Natural killer cell (primary cell): ENCODE results near the gene TMEM88. TPM values are rescaled to one million over a fixed set of nuclear protein-coding genes. Genes with fewer than 3 reads are reported as not detected.
A peak's percentile ranks its signal among the peaks of the same experiment; 100 is the strongest.

Experiments
- ATAC-seq, 3 donors: fragments of 150-1000 bp in 2 of 3; fragments of 200-7000 bp in 1 of 3; cut with Tn5 transposase; 1 replicate in 1 of 3; 2 replicates in 2 of 3; pipeline ENCODE4 v1.10.0; 2021; ENCODE audit warnings: mild to moderate bottlenecking in 2 of 3, moderate library complexity in 2 of 3
- DNase-seq, 2 donors: peaks; one replicate each; pipeline versions ENCODE4 v3.0.0 to v3.0.0-alpha.2; 2013 to 2021; ENCODE audit warnings: mixed read lengths in 1 of 2
- H3K27ac ChIP-seq: one replicate; pipeline ENCODE4 v1.5.1; 2013; ENCODE audit warnings: mild to moderate bottlenecking, low read length
- H3K27me3 ChIP-seq: one replicate; pipeline ENCODE4 v1.6.1; 2013; ENCODE audit warnings: low read length; ENCODE audit not compliant: control insufficient read depth, insufficient read depth
- H3K36me3 ChIP-seq: one replicate; pipeline ENCODE4 v1.6.1; 2013; ENCODE audit warnings: low read length; ENCODE audit not compliant: control insufficient read depth, insufficient read depth
- H3K4me1 ChIP-seq: one replicate; pipeline ENCODE4 v1.6.1; 2013; ENCODE audit warnings: low read length; ENCODE audit not compliant: control insufficient read depth, insufficient read depth
- H3K4me3 ChIP-seq: one replicate; pipeline ENCODE4 v1.5.1; 2013; ENCODE audit warnings: low read length
- H3K9me3 ChIP-seq: one replicate; pipeline ENCODE4 v1.6.1; 2013; ENCODE audit warnings: low read length; ENCODE audit not compliant: control insufficient read depth, insufficient read depth
- H3K27ac Mint-ChIP-seq, 2 donors: one replicate each; pipeline ENCODE4 v1.8.0; 2022; ENCODE audit warnings: mild to moderate bottlenecking in 2 of 2, mixed read lengths in 2 of 2, moderate library complexity in 1 of 2
- H3K27me3 Mint-ChIP-seq, 2 donors: one replicate each; pipeline ENCODE4 v1.8.0; 2022; ENCODE audit warnings: low read depth in 2 of 2, mixed read lengths in 2 of 2
- H3K36me3 Mint-ChIP-seq: one replicate; pipeline ENCODE4 v1.8.0; 2022; ENCODE audit warnings: mixed read lengths
- H3K4me1 Mint-ChIP-seq, 2 donors: one replicate each; pipeline ENCODE4 v1.8.0; 2022; ENCODE audit warnings: mixed read lengths in 2 of 2
- H3K4me3 Mint-ChIP-seq: one replicate; pipeline ENCODE4 v1.8.0; 2022; ENCODE audit warnings: mild to moderate bottlenecking, moderate library complexity, mixed read lengths
- H3K9me3 Mint-ChIP-seq, 2 donors: one replicate each; pipeline ENCODE4 v1.8.0; 2022; ENCODE audit warnings: mixed read lengths in 2 of 2
- CTCF ChIP-seq: fragments of 200-600 bp; IDR thresholded peaks from one replicate; pipeline ENCODE4 v1.8.0; 2022; ENCODE audit warnings: antibody characterized with exemption
- WGBS: methylation state at CpG from one replicate; pipeline ENCODE4 v1.1.7; 2013; ENCODE audit warnings: missing lambda C conversion rate; ENCODE audit not compliant: insufficient coverage; 5-methylcytosine and 5-hydroxymethylcytosine counted together
- intact Hi-C: fragments of 100-400 bp; cut with micrococcal nuclease; formaldehyde crosslinking; loops from one replicate; pipeline ENCODE4 v1.14.2; 2022
- total RNA-seq, 4 donors: library from RNA; stranded (reverse); fragments of 120-200 nt in 1 of 4; gene quantifications; one replicate each; pipeline versions ENCODE4 v1.2.3 to v1.2.4, GENCODE V29; 2013 to 2022

TMEM88 gene
- total RNA-seq, 3 donors from 2014 or later (not counting 1 experiment from before 2014, with no cell fraction given), result 12.7 to 45.5 (median 27.6) TPM

DNA sequence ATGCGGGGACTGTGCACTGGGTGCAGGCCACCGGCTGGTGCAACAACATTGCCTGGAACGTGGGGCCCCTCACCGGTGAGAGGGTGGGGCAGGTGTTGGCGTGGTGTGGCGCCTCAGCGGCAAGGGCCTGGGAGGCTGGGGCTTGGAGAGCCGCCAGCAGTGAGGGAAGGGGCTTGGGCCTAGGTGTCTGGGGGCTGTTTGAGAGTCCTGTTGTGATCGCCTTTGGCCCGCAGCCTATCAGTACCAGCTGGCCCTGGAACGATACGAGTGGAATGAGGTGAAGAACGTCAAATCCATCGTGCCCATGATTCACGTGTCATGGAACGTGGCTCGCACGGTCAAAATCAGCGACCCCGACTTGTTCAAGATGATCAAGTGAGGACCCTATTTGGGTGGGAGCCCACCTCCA is 2.6 kb upstream of the TMEM88 start:
- no peak for ATAC-seq
- 74% methylated on average over 20 of the region's 20 CpGs for WGBS
- Mint-ChIP-seq H3K4me1 (peaks cover 12 to 18% of the 10 kb centered on the region in 2 donors), H3K4me3 (peak overlapping the region; percentile 67), H3K9me3 (no peaks in the 10 kb centered on the region), H3K27me3 (no peaks in the 10 kb centered on the region), H3K27ac (peak overlapping the region; percentile 74 to 83), H3K36me3 (no peaks in the 10 kb centered on the region)
- intact Hi-C loops, result loop anchor here (10.0 kb wide), 1 partner anchor 107 kb away; no protein-coding TSS in a partner anchor
- H3K27me3 ChIP-seq, result no peaks in the 10 kb centered on the region
- no peak for TF ChIP-seq CTCF
- no peak for DNase-seq
- H3K9me3 ChIP-seq, result no peaks in the 10 kb centered on the region
- peaks cover 9% of the 10 kb centered on the region for H3K36me3 ChIP-seq
- H3K4me3 ChIP-seq, result no peak overlapping the region
- H3K27ac ChIP-seq, result no peak overlapping the region
- H3K4me1 ChIP-seq, result peaks cover 38% of the 10 kb centered on the region

- Mint-ChIP-seq H3K9me3 (no peaks in the 10 kb centered on the region), H3K4me1 (peaks cover 12 to 17% of the 10 kb centered on the region in 2 donors), H3K4me3 (peak overlapping the region; percentile 67), H3K36me3 (no peaks in the 10 kb centered on the region), H3K27ac (peak overlapping the region; percentile 74 to 83), H3K27me3 (no peaks in the 10 kb centered on the region)
- Histone ChIP-seq H3K4me3 (no peak overlapping the region), H3K9me3 (no peaks in the 10 kb centered on the region), H3K4me1 (peaks cover 42% of the 10 kb centered on the region), H3K27ac (no peak overlapping the region), H3K36me3 (peaks cover 6% of the 10 kb centered on the region), H3K27me3 (no peaks in the 10 kb centered on the region)
- WGBS, result 96% methylated on average over 50 of the region's 51 CpGs
- peak in 1 of 2 donors; percentile 39 for DNase-seq
- ATAC-seq, result no peak
- intact Hi-C loops, result loop anchor here (10.0 kb wide), 1 partner anchor 108 kb away; no protein-coding TSS in a partner anchor
- TF ChIP-seq CTCF, result no peak
Observed at GRCh38 chr17:7852919-7853690, 1.8 kb upstream of the TMEM88 start.

DNA sequence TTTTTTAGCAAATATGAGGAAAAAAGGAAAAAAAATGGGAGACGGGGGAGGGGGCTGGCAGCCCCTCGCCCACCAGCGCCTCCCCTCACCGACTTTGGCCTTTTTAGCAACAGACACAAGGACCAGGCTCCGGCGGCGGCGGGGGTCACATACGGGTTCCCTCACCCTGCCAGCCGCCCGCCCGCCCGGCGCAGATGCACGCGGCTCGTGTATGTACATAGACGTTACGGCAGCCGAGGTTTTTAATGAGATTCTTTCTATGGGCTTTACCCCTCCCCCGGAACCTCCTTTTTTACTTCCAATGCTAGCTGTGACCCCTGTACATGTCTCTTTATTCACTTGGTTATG is 1.2 kb upstream of the TMEM88 start:
- H3K27me3 ChIP-seq, result no peaks in the 10 kb centered on the region
- Mint-ChIP-seq H3K4me1 (peaks cover 12 to 17% of the 10 kb centered on the region in 2 donors), H3K27ac (peak overlapping the region; percentile 36 to 79), H3K9me3 (no peaks in the 10 kb centered on the region), H3K4me3 (peak overlapping the region; percentile 77), H3K27me3 (no peaks in the 10 kb centered on the region), H3K36me3 (no peaks in the 10 kb centered on the region)
- H3K9me3 ChIP-seq, result no peaks in the 10 kb centered on the region
- H3K4me1 ChIP-seq, result peaks cover 47% of the 10 kb centered on the region
- no peak for DNase-seq
- no peak for ATAC-seq
- 94% methylated on average over 21 of the region's 21 CpGs for WGBS
- intact Hi-C loops, result loop anchor here (10.0 kb wide), 1 partner anchor 109 kb away; no protein-coding TSS in a partner anchor
- TF ChIP-seq CTCF, result no peak
- H3K27ac ChIP-seq, result no peak overlapping the region
- H3K36me3 ChIP-seq, result peaks cover 4% of the 10 kb centered on the region
- H3K4me3 ChIP-seq, result no peak overlapping the region
